Activated CD8-positive, alpha-beta T cell treated with anti-CD3 and anti-CD28 coated beads for 36 hours (primary cell): ENCODE results near the gene WNT7B. TPM values are rescaled to one million over a fixed set of nuclear protein-coding genes. Genes with fewer than 3 reads are reported as not detected.

Source experiments
- ATAC-seq: fragments of 200-7000 bp; cut with Tn5 transposase; one replicate; pipeline ENCODE4 v1.10.0; 2021; ENCODE audit warnings: mild to moderate bottlenecking, moderate library complexity
- CTCF ChIA-PET: fragments of 350-600 bp; sonication (Branson Sonifier 250); formaldehyde crosslinking; loops from one replicate; lab custom pipeline; 2021; ENCODE audit warnings: antibody characterized with exemption; lab: Charles Lee
- POLR2A ChIA-PET: fragments of 350-600 bp; sonication (Branson Sonifier 250); formaldehyde crosslinking; loops from one replicate; lab custom pipeline; 2021; ENCODE audit warnings: antibody characterized with exemption; lab: Charles Lee
- DNase-seq: peaks from one replicate; pipeline ENCODE4 v3.0.0-alpha.2; 2020
- H3K27ac Mint-ChIP-seq: one replicate; pipeline ENCODE4 v1.8.0; 2021; ENCODE audit warnings: mild to moderate bottlenecking, mixed read lengths
- H3K27me3 Mint-ChIP-seq: one replicate; pipeline ENCODE4 v1.8.0; 2021; ENCODE audit warnings: mixed read lengths
- H3K36me3 Mint-ChIP-seq: one replicate; pipeline ENCODE4 v1.8.0; 2021; ENCODE audit warnings: low read depth, mixed read lengths
- H3K4me1 Mint-ChIP-seq: one replicate; pipeline ENCODE4 v1.8.0; 2021; ENCODE audit warnings: low read depth, mixed read lengths
- H3K4me3 Mint-ChIP-seq: one replicate; pipeline ENCODE4 v1.8.0; 2021; ENCODE audit warnings: mild to moderate bottlenecking, moderate library complexity, mixed read lengths
- H3K9me3 Mint-ChIP-seq: one replicate; pipeline ENCODE4 v1.8.0; 2021; ENCODE audit warnings: mixed read lengths
- CTCF ChIP-seq: fragments of 200-600 bp; IDR thresholded peaks from one replicate; pipeline ENCODE4 v1.8.0; 2022; ENCODE audit warnings: antibody characterized with exemption, mild to moderate bottlenecking
- intact Hi-C: fragments of 100-400 bp; cut with micrococcal nuclease; formaldehyde crosslinking; loops from one replicate; pipeline ENCODE4 v1.10.0; 2022
- total RNA-seq, 2 experiments: library from RNA; stranded (reverse); gene quantifications; one replicate each; pipeline ENCODE4 v1.2.3, GENCODE V29; 2021

WNT7B gene
- total RNA-seq, 2 experiments from 2014 or later, result not detected

GRCh38 chr22:45929649-45930048, 47.3 kb downstream of the WNT7B start:
- ATAC-seq (no peak), DNase-seq (no peak)
- Mint-ChIP-seq H3K4me1 (no peaks in the 10 kb centered on the region), H3K27ac (no peak overlapping the region), H3K9me3 (no peaks in the 10 kb centered on the region), H3K4me3 (no peak overlapping the region), H3K36me3 (no peaks in the 10 kb centered on the region), H3K27me3 (peaks cover 13% of the 10 kb centered on the region)
- POLR2A ChIA-PET, result no interaction called here
- CTCF ChIA-PET, result no interaction called here
- no peak for TF ChIP-seq CTCF
- intact Hi-C loops, result no loop called here

GRCh38 chr22:45928726-45929368, 48.1 kb downstream of the WNT7B start:
- no peak overlapping the region for H3K27ac Mint-ChIP-seq
- no peaks in the 10 kb centered on the region for H3K4me1 Mint-ChIP-seq
- intact Hi-C loops, result no loop called here
- CTCF ChIA-PET, result no interaction called here
- ATAC-seq (no peak), DNase-seq (no peak)
- H3K9me3 Mint-ChIP-seq, result no peaks in the 10 kb centered on the region
- H3K27me3 Mint-ChIP-seq, result peaks cover 13% of the 10 kb centered on the region
- no peak for TF ChIP-seq CTCF
- POLR2A ChIA-PET, result no interaction called here
- H3K4me3 Mint-ChIP-seq, result no peak overlapping the region
- H3K36me3 Mint-ChIP-seq, result no peaks in the 10 kb centered on the region

GRCh38 chr22:45927059-45927458, 49.9 kb downstream of the WNT7B start:
- H3K9me3 Mint-ChIP-seq, result no peaks in the 10 kb centered on the region
- H3K4me3 Mint-ChIP-seq, result no peak overlapping the region
- no peaks in the 10 kb centered on the region for H3K4me1 Mint-ChIP-seq
- POLR2A ChIA-PET, result no interaction called here
- no peak for ATAC-seq
- TF ChIP-seq CTCF, result no peak
- intact Hi-C loops, result no loop called here
- no peaks in the 10 kb centered on the region for H3K36me3 Mint-ChIP-seq
- peaks cover 4% of the 10 kb centered on the region for H3K27me3 Mint-ChIP-seq
- CTCF ChIA-PET, result no interaction called here
- no peak for DNase-seq
- no peak overlapping the region for H3K27ac Mint-ChIP-seq

GRCh38 chr22:45926433-45926832, 50.5 kb downstream of the WNT7B start:
- intact Hi-C loops, result no loop called here
- ChIA-PET POLR2A (no interaction called here), CTCF (no interaction called here)
- H3K27me3 Mint-ChIP-seq, result no peaks in the 10 kb centered on the region
- H3K36me3 Mint-ChIP-seq, result no peaks in the 10 kb centered on the region
- no peak overlapping the region for H3K27ac Mint-ChIP-seq
- no peaks in the 10 kb centered on the region for H3K4me1 Mint-ChIP-seq
- no peak overlapping the region for H3K4me3 Mint-ChIP-seq
- ATAC-seq (no peak), DNase-seq (no peak)
- H3K9me3 Mint-ChIP-seq, result no peaks in the 10 kb centered on the region
- TF ChIP-seq CTCF, result no peak

DNA sequence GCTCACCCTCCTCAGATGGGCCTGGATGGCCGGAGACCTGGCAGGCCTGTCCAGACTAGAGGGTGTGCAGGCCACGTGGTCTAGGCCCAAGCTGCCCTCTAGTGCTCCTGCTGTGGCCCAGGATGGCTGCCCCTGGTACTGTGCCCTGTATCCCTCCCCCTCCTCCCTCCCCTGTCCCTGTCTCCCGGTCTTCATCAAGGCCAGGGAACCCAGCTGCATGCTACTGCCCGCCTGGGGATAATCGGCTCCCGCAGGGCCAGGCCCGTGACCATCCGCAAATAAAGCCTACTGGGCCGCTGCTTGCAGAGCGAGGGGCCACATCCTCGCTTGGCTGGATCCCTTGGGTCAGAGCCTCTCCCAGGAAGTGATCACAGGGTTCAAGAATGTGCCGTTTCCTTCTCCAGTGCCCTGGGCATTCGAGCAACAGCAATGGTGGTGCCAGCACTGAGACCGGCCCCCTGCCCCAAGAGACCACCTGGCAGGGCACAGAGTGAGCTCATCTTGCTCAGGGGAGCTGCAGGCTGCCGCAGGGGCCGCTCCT, 51.1 kb downstream of the WNT7B start:
- no peaks in the 10 kb centered on the region for H3K9me3 Mint-ChIP-seq
- DNase-seq (no peak), ATAC-seq (no peak)
- intact Hi-C loops, result no loop called here
- H3K27me3 Mint-ChIP-seq, result no peaks in the 10 kb centered on the region
- ChIA-PET CTCF (no interaction called here), POLR2A (no interaction called here)
- no peaks in the 10 kb centered on the region for H3K4me1 Mint-ChIP-seq
- H3K36me3 Mint-ChIP-seq, result no peaks in the 10 kb centered on the region
- no peak overlapping the region for H3K4me3 Mint-ChIP-seq
- TF ChIP-seq CTCF, result no peak
- H3K27ac Mint-ChIP-seq, result no peak overlapping the region
